Neural cell (in vitro differentiated cells): ENCODE results near the gene PIK3R6. TPM values are rescaled to one million over a fixed set of nuclear protein-coding genes. Genes with fewer than 3 reads are reported as not detected.

Experiments used
- H2AFZ ChIP-seq: fragments of 200-600, 300-800 bp; sonication (generic), shearing (Covaris generic); 2 replicates; pipeline ENCODE4 v1.6.0; 2014; ENCODE audit warnings: low read depth, mild to moderate bottlenecking, antibody characterized with exemption, low read length, moderate library complexity
- H3F3A ChIP-seq: fragments of 200-600 bp; shearing (Covaris generic); 2 replicates; pipeline ENCODE4 v1.6.1; 2016; ENCODE audit warnings: mild to moderate bottlenecking, moderate library complexity, mixed read lengths, antibody characterized with exemption, low read length; ENCODE audit not compliant: insufficient read depth, poor library complexity, severe bottlenecking
- H3K27ac ChIP-seq: fragments of 200-600, 300-800 bp; sonication (generic), shearing (Covaris generic); 2 replicates; pipeline ENCODE4 v1.5.1; 2014; ENCODE audit warnings: mild to moderate bottlenecking, low read length, moderate library complexity
- H3K27me3 ChIP-seq: fragments of 300-800, 200-600 bp; sonication (generic), shearing (Covaris generic); 2 replicates; pipeline ENCODE4 v1.6.0; 2014; ENCODE audit warnings: mild to moderate bottlenecking, low read depth, low read length, moderate library complexity; ENCODE audit not compliant: insufficient read depth
- H3K36me3 ChIP-seq: fragments of 300-800, 200-600 bp; sonication (generic), shearing (Covaris generic); 2 replicates; pipeline ENCODE4 v1.5.1; 2014; ENCODE audit warnings: mild to moderate bottlenecking, antibody characterized with exemption, low read length, moderate library complexity; ENCODE audit not compliant: insufficient read depth
- H3K4me2 ChIP-seq: fragments of 300-800, 200-600 bp; sonication (generic), shearing (Covaris generic); 2 replicates; pipeline ENCODE4 v1.6.0; 2014; ENCODE audit warnings: mild to moderate bottlenecking, low read length
- H3K4me3 ChIP-seq: fragments of 300-800, 200-600 bp; sonication (generic), shearing (Covaris generic); 2 replicates; pipeline ENCODE4 v1.5.1; 2014; ENCODE audit warnings: mild to moderate bottlenecking, low read length, moderate library complexity
- H3K79me2 ChIP-seq: fragments of 200-600 bp; shearing (Covaris generic); replicated peaks from 2 replicates; pipeline ENCODE4 v1.6.0; 2014; ENCODE audit warnings: mild to moderate bottlenecking, low read length, moderate library complexity; ENCODE audit not compliant: insufficient read depth
- H3K9ac ChIP-seq: fragments of 300-800, 200-600 bp; sonication (generic), shearing (Covaris generic); 2 replicates; pipeline ENCODE4 v1.6.1; 2016; ENCODE audit warnings: mild to moderate bottlenecking, low read length, mixed read lengths
- H3K9me2 ChIP-seq: fragments of 200-600 bp; shearing (Covaris generic); 2 replicates; pipeline ENCODE4 v1.6.1; 2016; ENCODE audit warnings: mild to moderate bottlenecking, low read length, mixed read lengths; ENCODE audit not compliant: insufficient read depth
- H3K9me3 ChIP-seq: fragments of 200-600, 300-800 bp; sonication (generic), shearing (Covaris generic); 2 replicates; pipeline ENCODE4 v1.6.1; 2016; ENCODE audit warnings: mild to moderate bottlenecking, mixed run types, low read length, moderate library complexity, mixed read lengths
- H4K20me1 ChIP-seq: fragments of 200-600 bp; shearing (Covaris generic); 2 replicates; pipeline ENCODE4 v1.6.1; 2016; ENCODE audit warnings: mild to moderate bottlenecking, mixed run types; ENCODE audit not compliant: insufficient read depth
- CTCF ChIP-seq: fragments of 450-650 bp; IDR thresholded peaks from 2 replicates; pipeline ENCODE4 v1.5.1; 2014; ENCODE audit warnings: antibody characterized with exemption, mild to moderate bottlenecking, moderate library complexity; ENCODE audit not compliant: poor library complexity, severe bottlenecking
- EP300 ChIP-seq: fragments of 450-650 bp; conservative IDR thresholded peaks from 2 replicates; pipeline ENCODE4 v1.6.1; 2014; ENCODE audit warnings: antibody characterized with exemption, mild to moderate bottlenecking, moderate library complexity; ENCODE audit not compliant: poor library complexity, severe bottlenecking
- EZH2 ChIP-seq: fragments of 200-600, 300-800 bp; shearing (Covaris generic), sonication (generic); IDR thresholded peaks from 2 replicates; pipeline ENCODE4 v1.6.1; 2014; ENCODE audit warnings: antibody characterized with exemption, low read length, borderline replicate concordance, mild to moderate bottlenecking; ENCODE audit not compliant: insufficient read depth, poor library complexity, severe bottlenecking
- MXI1 ChIP-seq: fragments of 450-650 bp; conservative IDR thresholded peaks from 2 replicates; pipeline ENCODE4 v1.6.1; 2014; ENCODE audit warnings: antibody characterized with exemption, mild to moderate bottlenecking; ENCODE audit not compliant: poor library complexity, severe bottlenecking
- POLR2AphosphoS5 ChIP-seq: IDR thresholded peaks from 2 replicates; pipeline ENCODE4 v1.6.1; 2012
- RAD21 ChIP-seq: fragments of 450-650 bp; conservative IDR thresholded peaks from 2 replicates; pipeline ENCODE4 v1.6.1; 2014; ENCODE audit warnings: antibody characterized with exemption, mild to moderate bottlenecking, moderate library complexity
- REST ChIP-seq: IDR thresholded peaks from 2 replicates; pipeline ENCODE4 v1.6.1; 2012; ENCODE audit warnings: borderline replicate concordance
- SMC3 ChIP-seq: fragments of 450-650 bp; conservative IDR thresholded peaks from 2 replicates; pipeline ENCODE4 v1.6.1; 2014; ENCODE audit warnings: antibody characterized with exemption, mild to moderate bottlenecking, moderate library complexity; ENCODE audit not compliant: poor library complexity
- TAF1 ChIP-seq: IDR thresholded peaks from 2 replicates; pipeline ENCODE4 v1.6.1; 2012; ENCODE audit warnings: low read depth
- polyA plus RNA-seq: library from polyadenylated mRNA; depleted of rRNA; stranded (reverse); fragments of >200 nt; gene quantifications from 2 replicates; pipeline ENCODE4 v1.2.3, GENCODE V29; 2014

PIK3R6 gene
- polyA plus RNA-seq, 1 donor from 2014 or later, result not detected

GRCh38 chr17:8822401-8823035, 45.0 kb downstream of the PIK3R6 start:
- no peak overlapping the region for H3K27ac ChIP-seq
- no peaks in the 10 kb centered on the region for H3K79me2 ChIP-seq
- H3K36me3 ChIP-seq, result no peaks in the 10 kb centered on the region
- no peak overlapping the region for H3K4me2 ChIP-seq
- H2AFZ ChIP-seq, result no peak overlapping the region
- no peaks in the 10 kb centered on the region for H3K9me3 ChIP-seq
- H3F3A ChIP-seq, result no peaks in the 10 kb centered on the region
- H3K9ac ChIP-seq, result no peak overlapping the region
- H3K4me3 ChIP-seq, result no peak overlapping the region
- H4K20me1 ChIP-seq, result no peaks in the 10 kb centered on the region
- H3K27me3 ChIP-seq, result no peaks in the 10 kb centered on the region
- H3K9me2 ChIP-seq, result no peaks in the 10 kb centered on the region
- TF ChIP-seq TAF1 (no peak), SMC3 (no peak), MXI1 (no peak), EZH2 (no peak), POLR2AphosphoS5 (no peak), REST (no peak), EP300 (no peak), RAD21 (no peak), CTCF (no peak)

GRCh38 chr17:8821446-8822105, 45.9 kb downstream of the PIK3R6 start:
- no peaks in the 10 kb centered on the region for H4K20me1 ChIP-seq
- TF ChIP-seq CTCF (no peak), EZH2 (no peak), EP300 (no peak), REST (no peak), RAD21 (no peak), TAF1 (no peak), POLR2AphosphoS5 (no peak), MXI1 (no peak), SMC3 (no peak)
- no peaks in the 10 kb centered on the region for H3F3A ChIP-seq
- H3K4me2 ChIP-seq, result no peak overlapping the region
- no peaks in the 10 kb centered on the region for H3K9me3 ChIP-seq
- no peaks in the 10 kb centered on the region for H3K79me2 ChIP-seq
- H3K27ac ChIP-seq, result no peak overlapping the region
- H3K9me2 ChIP-seq, result no peaks in the 10 kb centered on the region
- no peaks in the 10 kb centered on the region for H3K36me3 ChIP-seq
- H3K4me3 ChIP-seq, result no peak overlapping the region
- H2AFZ ChIP-seq, result no peak overlapping the region
- no peaks in the 10 kb centered on the region for H3K27me3 ChIP-seq
- H3K9ac ChIP-seq, result no peak overlapping the region
